CD4-positive, alpha-beta T cell treated with Interleukin-17A for 1 hour (primary cell): Measurements from ENCODE around the gene AUNIP.
A peak's percentile ranks its signal among the peaks of the same experiment; 100 is the strongest.

Experiments
- DNase-seq: peaks from one replicate; pipeline ENCODE4 v3.0.0-alpha.2; 2020

The AUNIP gene

GRCh38 chr1:25825605-25826004, 33.7 kb downstream of the AUNIP start:
- DNase-seq = no peak

GRCh38 chr1:25821630-25822091, 37.6 kb downstream of the AUNIP start:
- DNase-seq = no peak

- DNase-seq = no peak
Observed at GRCh38 chr1:25821112-25821476, 38.2 kb downstream of the AUNIP start.

- DNase-seq = peak; percentile 80
Observed at GRCh38 chr1:25820247-25821111, 38.8 kb downstream of the AUNIP start.

- peak; percentile 94 for DNase-seq
Observed at GRCh38 chr1:25819491-25820246, 39.6 kb downstream of the AUNIP start, which contains the start of gene MTFR1L. MTFR1L (plus strand) TSS chr1:25819954; CDS start chr1:25823105, 3,151 bp downstream.

- DNase-seq = no peak
Observed at GRCh38 chr1:25818569-25818968, 40.7 kb downstream of the AUNIP start.

GRCh38 chr1:25817840-25818501, 41.3 kb downstream of the AUNIP start:
- DNase-seq = no peak

GRCh38 chr1:25816112-25816718, 43.0 kb downstream of the AUNIP start:
- DNase-seq = no peak

- no peak for DNase-seq
Observed at GRCh38 chr1:25815208-25816111, 43.8 kb downstream of the AUNIP start.

GRCh38 chr1:25814549-25815087, 44.6 kb downstream of the AUNIP start:
- no peak for DNase-seq

GRCh38 chr1:25813734-25814471, 45.4 kb downstream of the AUNIP start:
- DNase-seq = no peak

- DNase-seq = no peak
Observed at GRCh38 chr1:25813071-25813733, 46.1 kb downstream of the AUNIP start.

GRCh38 chr1:25811384-25812082, 47.7 kb downstream of the AUNIP start:
- no peak for DNase-seq

- DNase-seq = peak; percentile 81
Observed at GRCh38 chr1:25810341-25811299, 48.6 kb downstream of the AUNIP start.

GRCh38 chr1:25809929-25810328, 49.3 kb downstream of the AUNIP start:
- no peak for DNase-seq

- DNase-seq = no peak
Observed at GRCh38 chr1:25809283-25809926, 49.9 kb downstream of the AUNIP start.

GRCh38 chr1:25808481-25809244, 50.6 kb downstream of the AUNIP start:
- no peak for DNase-seq
